ENCODE results near the gene FOXN1. TPM values are rescaled to one million over a fixed set of nuclear protein-coding genes. Genes with fewer than 3 reads are reported as not detected.
A peak's percentile ranks its signal among the peaks of the same experiment; 100 is the strongest.

Gene FOXN1
- total and polyA plus RNA-seq, 5 donors from 2014 or later: not detected

GRCh38 chr17:28541439-28541838, 35.3 kb downstream of the FOXN1 start:
- peaks cover 4% of the 10 kb centered on the region for H3K36me3 ChIP-seq (ENCODE audit: control insufficient read depth, insufficient read depth, low read length)
- H3K9me3 ChIP-seq (ENCODE audit: control insufficient read depth in 2 of 2, low read length in 2 of 2): no peaks in the 10 kb centered on the region
- Mint-ChIP-seq H3K27ac (no peak overlapping the region), H3K4me1 (peaks cover 0 to 4% (median 3%) of the 10 kb centered on the region in 4 donors), H3K36me3 (peaks cover 4% of the 10 kb centered on the region), H3K27me3 (no peaks in the 10 kb centered on the region), H3K4me3 (no peak overlapping the region), H3K9me3 (no peaks in the 10 kb centered on the region)
- no peaks in the 10 kb centered on the region for H3K4me1 ChIP-seq (ENCODE audit: control insufficient read depth, insufficient read depth, low read length, poor library complexity, severe bottlenecking)
- no peaks in the 10 kb centered on the region for H3K27me3 ChIP-seq (ENCODE audit: control insufficient read depth, insufficient read depth, low read length)
- ATAC-seq (ENCODE audit: low read depth in 2 of 2) (no peak), DNase-seq (no peak)
- H3K27ac ChIP-seq (ENCODE audit: insufficient read depth, low read length, poor library complexity, severe bottlenecking): no peak overlapping the region
- no peak overlapping the region for H3K4me3 ChIP-seq (ENCODE audit: low read depth, low read length)

DNA sequence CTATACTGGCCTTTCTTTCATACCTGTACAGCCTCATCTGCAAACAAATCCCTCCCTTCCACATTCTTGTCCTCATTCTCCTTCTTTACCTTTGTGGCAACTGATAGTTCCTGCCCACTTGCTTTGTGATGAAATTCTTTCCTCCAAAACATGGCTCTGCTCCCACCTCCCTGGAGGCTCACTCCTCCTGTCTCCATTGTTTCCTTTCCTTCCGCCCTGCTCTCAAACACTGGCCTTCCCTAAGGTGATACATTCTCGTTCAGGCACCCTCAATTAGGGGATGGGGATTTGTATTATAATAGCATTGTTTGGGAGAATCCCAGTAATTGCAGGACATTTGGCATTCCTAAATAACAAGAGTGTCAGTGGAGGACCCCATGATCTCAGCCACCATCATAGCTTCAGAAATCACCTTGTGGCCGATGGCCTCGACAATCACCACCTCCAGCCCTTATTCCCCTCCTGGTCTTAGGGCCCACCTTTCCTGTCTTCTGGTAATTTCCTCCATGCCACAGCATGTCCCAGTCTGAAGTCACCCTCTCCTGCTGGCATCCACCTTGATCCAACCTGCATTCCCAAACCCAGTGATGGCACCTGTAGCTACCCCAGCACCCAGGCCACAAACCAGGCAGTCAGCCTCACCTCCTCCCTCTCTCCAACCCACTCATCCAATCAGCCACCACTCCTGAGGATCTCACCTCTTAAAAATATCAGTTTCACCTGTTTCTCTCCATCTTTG, 38.4 kb downstream of the FOXN1 start:
- no peaks in the 10 kb centered on the region for H3K27me3 Mint-ChIP-seq
- no peaks in the 10 kb centered on the region for H3K9me3 Mint-ChIP-seq
- H3K4me3 Mint-ChIP-seq: no peak overlapping the region
- peaks cover 7 to 28% (median 18%) of the 10 kb centered on the region in 4 donors for H3K4me1 Mint-ChIP-seq
- peaks cover 4% of the 10 kb centered on the region for H3K36me3 Mint-ChIP-seq
- ATAC-seq (ENCODE audit: low read depth in 2 of 2) (no peak), DNase-seq (no peak)
- peaks cover 24% of the 10 kb centered on the region for H3K4me1 ChIP-seq (ENCODE audit: control insufficient read depth, insufficient read depth, low read length, poor library complexity, severe bottlenecking)
- H3K27ac ChIP-seq (ENCODE audit: insufficient read depth, low read length, poor library complexity, severe bottlenecking): no peak overlapping the region
- H3K36me3 ChIP-seq (ENCODE audit: control insufficient read depth, insufficient read depth, low read length): peaks cover 10% of the 10 kb centered on the region
- peak overlapping the region in 2 of 3 donors; percentile 29 to 35 for H3K27ac Mint-ChIP-seq
- no peaks in the 10 kb centered on the region for H3K27me3 ChIP-seq (ENCODE audit: control insufficient read depth, insufficient read depth, low read length)
- H3K4me3 ChIP-seq (ENCODE audit: low read depth, low read length): no peak overlapping the region
- no peaks in the 10 kb centered on the region for H3K9me3 ChIP-seq (ENCODE audit: control insufficient read depth in 2 of 2, low read length in 2 of 2)

DNA sequence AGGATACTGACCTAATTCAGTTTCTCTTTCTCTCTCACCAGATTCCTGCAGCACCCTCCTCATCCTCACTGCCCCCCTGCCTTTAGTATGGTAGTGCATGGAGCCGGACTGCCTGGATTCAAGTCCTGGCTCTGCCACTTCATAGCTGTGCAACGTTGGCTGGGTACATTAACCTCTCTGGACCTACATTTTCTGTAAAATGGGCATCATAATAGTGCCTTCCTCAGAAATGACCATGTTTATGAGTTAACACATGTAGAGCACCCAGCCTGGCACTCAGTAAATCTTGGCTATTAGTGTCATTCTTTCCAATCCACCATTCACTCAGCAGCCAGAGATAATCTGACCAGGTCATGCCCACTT, 39.0 kb downstream of the FOXN1 start:
- no peak for ATAC-seq (ENCODE audit: low read depth in 2 of 2)
- Histone ChIP-seq H3K36me3 (ENCODE audit: control insufficient read depth, insufficient read depth, low read length) (peaks cover 10% of the 10 kb centered on the region), H3K4me1 (ENCODE audit: control insufficient read depth, insufficient read depth, low read length, poor library complexity, severe bottlenecking) (peaks cover 30% of the 10 kb centered on the region), H3K4me3 (ENCODE audit: low read depth, low read length) (no peak overlapping the region), H3K27ac (ENCODE audit: insufficient read depth, low read length, poor library complexity, severe bottlenecking) (no peak overlapping the region), H3K9me3 (ENCODE audit: control insufficient read depth in 2 of 2, low read length in 2 of 2) (no peaks in the 10 kb centered on the region), H3K27me3 (ENCODE audit: control insufficient read depth, insufficient read depth, low read length) (no peaks in the 10 kb centered on the region)
- no peaks in the 10 kb centered on the region for H3K27me3 Mint-ChIP-seq
- H3K36me3 Mint-ChIP-seq: peaks cover 4% of the 10 kb centered on the region
- no peak for DNase-seq
- H3K27ac Mint-ChIP-seq: peak overlapping the region; percentile 22 to 35 (median 32)
- peaks cover 7 to 33% (median 23%) of the 10 kb centered on the region in 4 donors for H3K4me1 Mint-ChIP-seq
- H3K9me3 Mint-ChIP-seq: no peaks in the 10 kb centered on the region
- H3K4me3 Mint-ChIP-seq: no peak overlapping the region

- Mint-ChIP-seq H3K4me1 (peaks cover 7 to 41% (median 29%) of the 10 kb centered on the region in 4 donors), H3K27ac (peak overlapping the region in 2 of 3 donors; percentile 32 to 35), H3K36me3 (peaks cover 4% of the 10 kb centered on the region), H3K27me3 (no peaks in the 10 kb centered on the region), H3K4me3 (no peak overlapping the region), H3K9me3 (no peaks in the 10 kb centered on the region)
- H3K9me3 ChIP-seq (ENCODE audit: control insufficient read depth in 2 of 2, low read length in 2 of 2): no peaks in the 10 kb centered on the region
- H3K27ac ChIP-seq (ENCODE audit: insufficient read depth, low read length, poor library complexity, severe bottlenecking): no peak overlapping the region
- no peak for DNase-seq
- no peak overlapping the region for H3K4me3 ChIP-seq (ENCODE audit: low read depth, low read length)
- ATAC-seq (ENCODE audit: low read depth in 2 of 2): no peak
- H3K36me3 ChIP-seq (ENCODE audit: control insufficient read depth, insufficient read depth, low read length): peaks cover 10% of the 10 kb centered on the region
- peaks cover 38% of the 10 kb centered on the region for H3K4me1 ChIP-seq (ENCODE audit: control insufficient read depth, insufficient read depth, low read length, poor library complexity, severe bottlenecking)
- H3K27me3 ChIP-seq (ENCODE audit: control insufficient read depth, insufficient read depth, low read length): no peaks in the 10 kb centered on the region
These were observed 39.8 kb downstream of the FOXN1 start for GRCh38 chr17:28545787-28546415.

GRCh38 chr17:28547096-28547622, 41.0 kb downstream of the FOXN1 start:
- Histone ChIP-seq H3K27ac (ENCODE audit: insufficient read depth, low read length, poor library complexity, severe bottlenecking) (no peak overlapping the region), H3K4me3 (ENCODE audit: low read depth, low read length) (no peak overlapping the region), H3K36me3 (ENCODE audit: control insufficient read depth, insufficient read depth, low read length) (peaks cover 10% of the 10 kb centered on the region), H3K27me3 (ENCODE audit: control insufficient read depth, insufficient read depth, low read length) (no peaks in the 10 kb centered on the region), H3K4me1 (ENCODE audit: control insufficient read depth, insufficient read depth, low read length, poor library complexity, severe bottlenecking) (peaks cover 50% of the 10 kb centered on the region), H3K9me3 (ENCODE audit: control insufficient read depth in 2 of 2, low read length in 2 of 2) (no peaks in the 10 kb centered on the region)
- H3K27ac Mint-ChIP-seq: peak overlapping the region; percentile 55 to 97 (median 78)
- H3K4me3 Mint-ChIP-seq: peak overlapping the region in 3 of 4 donors; percentile 34 to 69 (median 64)
- H3K4me1 Mint-ChIP-seq: peaks cover 7 to 52% (median 39%) of the 10 kb centered on the region in 4 donors
- no peak for ATAC-seq (ENCODE audit: low read depth in 2 of 2)
- no peak for DNase-seq
- peaks cover 4% of the 10 kb centered on the region for H3K36me3 Mint-ChIP-seq
- H3K9me3 Mint-ChIP-seq: no peaks in the 10 kb centered on the region
- H3K27me3 Mint-ChIP-seq: no peaks in the 10 kb centered on the region

GRCh38 chr17:28547623-28548416, 41.7 kb downstream of the FOXN1 start:
- Mint-ChIP-seq H3K9me3 (no peaks in the 10 kb centered on the region), H3K4me3 (peak overlapping the region in 3 of 4 donors; percentile 35 to 69 (median 64)), H3K36me3 (peaks cover 4% of the 10 kb centered on the region), H3K27ac (peak overlapping the region; percentile 78 to 97 (median 96)), H3K27me3 (no peaks in the 10 kb centered on the region), H3K4me1 (peaks cover 7 to 55% (median 42%) of the 10 kb centered on the region in 4 donors)
- ATAC-seq (ENCODE audit: low read depth in 2 of 2) (peak; percentile 7 to 8), DNase-seq (peak; percentile 28 to 72 (median 33))
- Histone ChIP-seq H3K9me3 (ENCODE audit: control insufficient read depth in 2 of 2, low read length in 2 of 2) (no peaks in the 10 kb centered on the region), H3K36me3 (ENCODE audit: control insufficient read depth, insufficient read depth, low read length) (peaks cover 11% of the 10 kb centered on the region), H3K4me1 (ENCODE audit: control insufficient read depth, insufficient read depth, low read length, poor library complexity, severe bottlenecking) (peaks cover 56% of the 10 kb centered on the region), H3K4me3 (ENCODE audit: low read depth, low read length) (no peak overlapping the region), H3K27me3 (ENCODE audit: control insufficient read depth, insufficient read depth, low read length) (no peaks in the 10 kb centered on the region), H3K27ac (ENCODE audit: insufficient read depth, low read length, poor library complexity, severe bottlenecking) (peak overlapping the region; percentile 92)

- no peak for ATAC-seq (ENCODE audit: low read depth in 2 of 2)
- H3K4me1 ChIP-seq (ENCODE audit: control insufficient read depth, insufficient read depth, low read length, poor library complexity, severe bottlenecking): peaks cover 59% of the 10 kb centered on the region
- no peaks in the 10 kb centered on the region for H3K9me3 ChIP-seq (ENCODE audit: control insufficient read depth in 2 of 2, low read length in 2 of 2)
- H3K4me3 ChIP-seq (ENCODE audit: low read depth, low read length): no peak overlapping the region
- H3K27me3 ChIP-seq (ENCODE audit: control insufficient read depth, insufficient read depth, low read length): no peaks in the 10 kb centered on the region
- peak overlapping the region; percentile 96 to 97 (median 97) for H3K27ac Mint-ChIP-seq
- peaks cover 8% of the 10 kb centered on the region for H3K36me3 Mint-ChIP-seq
- H3K27ac ChIP-seq (ENCODE audit: insufficient read depth, low read length, poor library complexity, severe bottlenecking): peak overlapping the region; percentile 92
- H3K9me3 Mint-ChIP-seq: no peaks in the 10 kb centered on the region
- H3K36me3 ChIP-seq (ENCODE audit: control insufficient read depth, insufficient read depth, low read length): peaks cover 18% of the 10 kb centered on the region
- H3K4me1 Mint-ChIP-seq: peaks cover 7 to 57% (median 43%) of the 10 kb centered on the region in 4 donors
- no peak for DNase-seq
- no peaks in the 10 kb centered on the region for H3K27me3 Mint-ChIP-seq
- H3K4me3 Mint-ChIP-seq: peak overlapping the region; percentile 43 to 86 (median 52)
These were observed 42.4 kb downstream of the FOXN1 start for GRCh38 chr17:28548417-28549130.

All from CD4-positive, CD25-positive, alpha-beta regulatory T cell (primary cell).